Measurements from ENCODE around the gene SSBP4.

- no peak for TF ChIP-seq CTCF (IDR thresholded peaks at IDR 0.05; ENCODE audit: low read depth, low read length, missing input control)
- TF ChIP-seq MAX (IDR thresholded peaks at IDR 0.05) = no peak
- no peak for TF ChIP-seq EGR1 (IDR thresholded peaks at IDR 0.05; ENCODE audit: low read depth in 2 of 2)
- no peak for TF ChIP-seq FOXA1 (IDR thresholded peaks at IDR 0.05)
- no peak for TF ChIP-seq YY1 (IDR thresholded peaks at IDR 0.05)
- no peak for TF ChIP-seq RAD21 (IDR thresholded peaks at IDR 0.05)
These were observed 51.6 kb downstream of the SSBP4 start for GRCh38 chr19:18470787-18471186.
